C1 segment of cervical spinal cord (tissue), 14 donors: Measurements from ENCODE around the gene GYPC.

ENCODE experiments used
- DNase-seq, 14 donors: peaks; one replicate each; lab custom pipeline; 2025; lab: John Stamatoyannopoulos, UW

Gene GYPC

GRCh38 chr2:126729896-126730295 lies 73.9 kb downstream of the GYPC start:
- no peak for DNase-seq

- no peak for DNase-seq
These were observed 74.7 kb downstream of the GYPC start for GRCh38 chr2:126730655-126731054.

- DNase-seq: no peak
These were observed 75.4 kb downstream of the GYPC start for GRCh38 chr2:126731353-126731752.

- no peak for DNase-seq
These were observed 76.8 kb downstream of the GYPC start for GRCh38 chr2:126732682-126733245.

- no peak for DNase-seq
These were observed 77.8 kb downstream of the GYPC start for GRCh38 chr2:126733795-126734194.

- no peak for DNase-seq
These were observed 80.3 kb downstream of the GYPC start for GRCh38 chr2:126736133-126736874.

- no peak for DNase-seq
These were observed 83.2 kb downstream of the GYPC start for GRCh38 chr2:126739141-126739540.

GRCh38 chr2:126744640-126745039 lies 88.7 kb downstream of the GYPC start:
- DNase-seq: no peak
